GM19455 (cell line): ENCODE measurements around the gene MOB3C.

Experiments used
- ATAC-seq: cut with Tn5 transposase; IDR thresholded peaks from one replicate; pipeline ENCODE4 v1.9.1; 2021; ENCODE audit not compliant: unreplicated experiment

MOB3C gene

DNA sequence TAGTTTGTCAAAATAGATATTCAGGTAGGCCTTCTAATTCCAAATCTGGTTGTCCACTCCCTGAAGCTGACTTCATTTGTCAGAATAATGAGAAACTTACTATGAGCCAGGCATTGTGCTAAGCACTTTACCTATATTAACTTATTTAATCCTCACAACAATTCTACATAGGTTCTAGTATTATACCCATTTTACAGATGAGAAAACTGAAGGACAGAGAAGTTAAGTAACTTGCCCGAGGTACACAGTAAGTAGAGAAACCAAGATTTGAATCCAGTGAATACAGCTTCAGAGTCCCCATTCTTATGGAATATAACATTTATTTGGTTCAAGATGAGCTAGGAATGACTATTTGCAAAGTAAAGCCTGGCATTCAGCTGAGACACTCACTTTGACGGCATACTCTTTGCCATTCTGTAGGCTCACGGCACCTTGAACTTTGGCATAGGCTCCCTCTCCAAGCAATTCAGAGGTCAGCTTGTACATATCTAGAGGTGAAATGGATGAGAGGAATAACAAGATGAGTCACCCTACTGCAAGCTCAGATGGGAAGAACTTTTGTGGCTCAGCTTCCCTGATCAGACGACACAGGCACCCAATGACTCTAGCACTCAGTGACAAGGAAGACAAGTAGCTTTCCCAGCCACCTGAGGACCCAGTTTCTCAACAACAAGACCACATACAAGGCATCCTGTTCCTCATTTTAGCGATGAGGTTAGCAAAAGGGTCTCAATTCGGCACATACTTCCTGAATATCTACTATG, 36.3 kb downstream of the MOB3C start:
- ATAC-seq: no peak

- ATAC-seq: no peak
These were observed 38.9 kb downstream of the MOB3C start for GRCh38 chr1:46577671-46578070.

- no peak for ATAC-seq
These were observed 40.0 kb downstream of the MOB3C start for GRCh38 chr1:46576596-46576995.

GRCh38 chr1:46575778-46576177, 40.8 kb downstream of the MOB3C start:
- no peak for ATAC-seq

- ATAC-seq: no peak
These were observed 41.3 kb downstream of the MOB3C start for GRCh38 chr1:46575300-46575699.

GRCh38 chr1:46571691-46572225, 44.9 kb downstream of the MOB3C start:
- ATAC-seq: no peak

GRCh38 chr1:46569884-46570725, 46.5 kb downstream of the MOB3C start:
- no peak for ATAC-seq

DNA sequence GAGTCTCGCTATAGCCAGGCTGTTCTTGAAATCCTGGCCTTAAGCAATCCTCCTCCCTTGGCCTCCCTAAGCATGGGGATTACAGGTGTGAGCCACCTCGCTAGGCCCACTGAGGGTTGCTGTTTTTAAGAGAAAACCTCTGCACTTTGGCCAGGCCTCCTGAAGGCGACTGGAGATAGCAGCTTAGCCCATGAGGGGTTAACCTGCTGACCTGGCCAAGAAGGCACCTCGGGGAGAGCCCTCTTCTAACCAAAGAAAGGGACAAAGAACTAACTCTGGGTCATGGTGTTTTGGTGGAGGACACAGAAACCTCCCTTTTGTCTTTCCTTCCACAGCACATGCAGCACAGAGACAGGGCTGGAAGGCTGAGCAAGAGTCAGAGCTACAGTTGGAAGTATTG, 47.5 kb downstream of the MOB3C start:
- no peak for ATAC-seq

GRCh38 chr1:46568461-46568891, 48.1 kb downstream of the MOB3C start:
- no peak for ATAC-seq

DNA sequence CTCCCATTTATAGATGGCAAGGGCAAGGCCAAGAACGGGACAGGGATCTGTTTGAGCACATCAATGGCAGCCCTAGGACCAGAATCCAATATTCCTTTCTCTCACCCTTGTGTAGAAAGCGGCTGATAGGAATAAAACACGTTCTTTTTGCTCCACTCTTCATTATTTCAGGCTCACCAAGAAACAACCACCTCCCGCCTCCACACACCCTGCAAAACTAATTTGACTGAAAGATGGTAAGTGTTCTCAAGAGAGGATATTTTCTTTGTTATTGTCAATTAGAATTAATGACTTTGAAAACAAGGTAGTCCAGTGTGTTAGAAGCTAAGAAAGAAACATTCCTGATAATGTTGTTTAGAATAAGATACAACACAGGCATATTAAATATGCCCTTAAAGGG, 53.3 kb downstream of the MOB3C start:
- ATAC-seq: no peak

DNA sequence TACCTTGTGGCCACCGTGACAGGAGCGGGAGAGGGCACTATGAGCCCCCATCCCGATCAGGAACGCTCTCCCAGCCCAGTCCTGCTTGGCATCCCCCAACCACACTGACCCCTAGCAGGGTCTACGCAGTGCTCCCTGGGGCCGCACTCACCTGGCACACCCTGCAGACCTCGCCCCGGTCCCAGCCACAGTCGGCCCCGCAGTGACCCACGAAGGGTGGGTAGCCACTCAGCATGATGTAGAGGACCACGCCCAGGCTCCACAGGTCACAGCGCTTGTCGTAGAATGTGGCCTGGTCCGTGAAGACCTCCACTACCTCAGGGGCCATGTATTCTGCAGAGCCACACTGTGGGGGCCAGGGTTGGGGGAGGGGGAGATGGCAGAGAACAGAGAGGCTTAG, 54.1 kb downstream of the MOB3C start:
- ATAC-seq: no peak

GRCh38 chr1:46558966-46559365, 57.6 kb downstream of the MOB3C start:
- no peak for ATAC-seq

GRCh38 chr1:46558141-46558963, 58.3 kb downstream of the MOB3C start:
- ATAC-seq: no peak
